ENCODE data around the gene PTPRJ.

PTPRJ gene

GRCh38 chr11:48024635-48025071, 44.3 kb downstream of the PTPRJ start:
- DNase-seq = no peak
- TF ChIP-seq POLR2A (IDR thresholded peaks at IDR 0.05; ENCODE audit: low read length) = no peak
- TF ChIP-seq GATA1 (IDR thresholded peaks at IDR 0.05; ENCODE audit: low read depth, low read length) = no peak

- no peak for DNase-seq
- TF ChIP-seq POLR2A (IDR thresholded peaks at IDR 0.05; ENCODE audit: low read length) (no peak), GATA1 (IDR thresholded peaks at IDR 0.05; ENCODE audit: low read depth, low read length) (no peak)
These were observed 45.1 kb downstream of the PTPRJ start for GRCh38 chr11:48025293-48025983.

GRCh38 chr11:48025984-48026340, 45.6 kb downstream of the PTPRJ start:
- DNase-seq = no peak
- no peak for TF ChIP-seq GATA1 (IDR thresholded peaks at IDR 0.05; ENCODE audit: low read depth, low read length)
- TF ChIP-seq POLR2A (IDR thresholded peaks at IDR 0.05; ENCODE audit: low read length) = no peak

- TF ChIP-seq GATA1 (IDR thresholded peaks at IDR 0.05; ENCODE audit: low read depth, low read length) = no peak
- no peak for TF ChIP-seq POLR2A (IDR thresholded peaks at IDR 0.05; ENCODE audit: low read length)
- no peak for DNase-seq
These were observed 48.7 kb downstream of the PTPRJ start for GRCh38 chr11:48028914-48029680.

DNA sequence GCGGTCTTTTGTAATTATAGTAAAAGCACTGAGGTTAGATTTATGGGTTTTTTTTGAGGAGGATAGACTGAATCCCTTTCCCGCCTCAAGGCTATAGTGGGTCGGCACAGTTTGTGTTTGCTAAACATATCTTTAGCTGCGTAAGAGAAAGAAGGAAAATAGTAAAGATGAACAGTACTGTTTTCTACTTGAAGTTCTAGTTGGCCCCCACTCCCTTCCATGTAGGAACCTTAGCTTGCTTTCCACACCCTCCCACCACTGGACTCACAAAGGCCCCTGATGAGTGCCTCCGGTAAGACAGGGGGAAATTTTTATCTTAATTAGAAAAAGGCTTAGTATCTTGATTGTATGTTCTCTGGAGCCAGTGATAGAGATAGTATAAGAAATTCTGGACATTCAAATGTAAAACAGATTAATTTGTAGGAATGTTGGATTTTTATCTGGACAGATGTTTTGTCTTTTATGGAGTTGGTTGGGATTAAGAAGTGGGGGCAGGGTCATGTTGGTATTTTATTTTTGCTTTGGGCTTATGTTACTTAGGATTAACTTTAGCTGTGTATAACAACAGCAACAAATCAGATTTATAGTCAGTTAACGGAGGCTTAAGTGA, 49.4 kb downstream of the PTPRJ start:
- no peak for DNase-seq
- TF ChIP-seq GATA1 (IDR thresholded peaks at IDR 0.05; ENCODE audit: low read depth, low read length) = no peak
- TF ChIP-seq POLR2A (IDR thresholded peaks at IDR 0.05; ENCODE audit: low read length) = no peak

DNA sequence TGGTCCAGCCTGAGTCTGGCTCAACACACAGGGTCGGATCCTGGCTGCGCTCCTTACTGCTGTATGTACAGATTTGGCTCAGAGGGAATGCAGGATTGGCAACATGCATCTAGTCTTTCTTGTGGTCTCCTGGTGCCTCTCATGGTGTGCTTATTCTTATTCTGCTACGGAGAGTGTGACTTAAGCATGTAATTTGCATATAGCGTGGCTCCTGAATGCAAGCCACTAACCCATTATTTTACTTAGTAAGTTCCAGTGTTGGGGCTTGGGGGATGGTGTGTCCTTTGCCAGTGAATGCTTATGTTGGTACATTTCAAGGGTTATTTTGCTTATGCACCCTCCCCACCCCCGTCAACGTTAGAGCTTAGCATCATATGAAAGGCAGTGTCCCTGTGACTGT, 51.2 kb downstream of the PTPRJ start:
- no peak for DNase-seq
- TF ChIP-seq GATA1 (IDR thresholded peaks at IDR 0.05; ENCODE audit: low read depth, low read length) = no peak
- TF ChIP-seq POLR2A (IDR thresholded peaks at IDR 0.05; ENCODE audit: low read length) = no peak

GRCh38 chr11:48032721-48033120, 52.4 kb downstream of the PTPRJ start:
- TF ChIP-seq GATA1 (IDR thresholded peaks at IDR 0.05; ENCODE audit: low read depth, low read length) (no peak), POLR2A (IDR thresholded peaks at IDR 0.05; ENCODE audit: low read length) (no peak)
- no peak for DNase-seq

- no peak for DNase-seq
- TF ChIP-seq GATA1 (IDR thresholded peaks at IDR 0.05; ENCODE audit: low read depth, low read length) = no peak
These were observed 53.6 kb downstream of the PTPRJ start for GRCh38 chr11:48033918-48034341.

DNA sequence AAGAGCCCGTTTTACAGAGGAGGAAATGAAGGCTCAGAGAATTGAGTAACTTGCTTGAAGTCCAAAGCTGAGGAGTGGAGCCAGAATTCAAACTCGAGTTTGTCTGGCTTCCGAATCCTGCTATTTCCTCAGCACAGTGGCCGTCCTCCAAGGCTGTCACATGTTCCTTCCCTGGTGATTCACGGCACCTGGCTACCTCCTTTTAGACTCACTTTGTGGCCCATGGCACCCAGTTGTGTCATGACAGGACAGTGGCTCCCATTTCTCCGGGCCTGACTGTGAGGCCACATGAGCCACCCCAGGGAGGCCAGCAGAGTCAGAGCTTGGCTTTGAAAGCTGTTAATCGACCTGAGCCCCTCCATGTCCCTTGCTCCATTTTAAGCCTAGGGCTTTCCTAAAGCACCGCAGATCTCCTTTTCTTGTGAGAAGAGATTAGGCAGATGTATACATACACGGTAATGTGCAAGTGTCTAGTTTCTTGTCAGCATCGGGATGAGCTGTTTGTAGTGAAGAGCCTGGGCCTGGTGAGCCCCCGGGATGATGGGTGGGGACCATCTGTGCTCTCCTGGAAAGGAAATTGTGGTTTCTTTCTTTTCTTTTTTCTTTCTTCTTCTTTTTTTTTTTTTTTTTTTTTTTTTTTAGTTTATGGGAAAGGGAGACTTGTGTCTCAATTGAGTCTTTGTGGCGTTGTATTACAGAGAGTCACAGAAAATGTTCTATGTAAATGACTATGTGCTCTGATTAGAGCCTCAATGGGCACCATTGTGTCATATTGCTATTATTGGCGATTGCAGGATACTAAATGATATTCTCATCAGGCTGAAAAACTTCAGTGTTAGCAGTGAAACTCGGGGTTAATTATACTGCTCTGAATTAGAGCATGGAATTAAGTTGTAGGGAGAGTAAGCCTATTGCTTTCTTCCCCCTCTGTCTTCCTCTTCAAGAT, 54.8 kb downstream of the PTPRJ start:
- DNase-seq = no peak
- TF ChIP-seq POLR2A (IDR thresholded peaks at IDR 0.05; ENCODE audit: low read length) (no peak), GATA1 (IDR thresholded peaks at IDR 0.05; ENCODE audit: low read depth, low read length) (no peak)

GRCh38 chr11:48036011-48036410, 55.7 kb downstream of the PTPRJ start:
- DNase-seq = no peak
- TF ChIP-seq GATA1 (IDR thresholded peaks at IDR 0.05; ENCODE audit: low read depth, low read length) (no peak), POLR2A (IDR thresholded peaks at IDR 0.05; ENCODE audit: low read length) (no peak)

DNA sequence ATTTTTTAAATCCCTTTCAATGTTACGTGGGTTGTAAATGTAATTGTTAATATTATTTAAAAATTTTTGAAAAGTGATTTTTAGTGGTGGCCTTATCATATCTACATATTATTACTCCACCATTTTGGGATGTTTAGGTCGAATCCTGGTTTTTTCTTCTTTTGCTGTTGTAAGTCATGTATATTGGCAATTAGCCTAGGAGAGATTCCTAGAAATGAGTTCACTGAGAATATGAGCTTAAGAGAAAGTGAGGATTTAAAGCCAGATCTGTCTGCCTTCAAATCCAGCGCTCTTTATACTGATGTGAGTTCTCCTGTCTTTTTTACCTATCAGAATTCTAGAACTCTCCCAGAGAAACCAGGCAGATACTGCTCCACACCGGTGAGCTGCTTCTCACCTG, 56.1 kb downstream of the PTPRJ start:
- no peak for DNase-seq
- TF ChIP-seq POLR2A (IDR thresholded peaks at IDR 0.05; ENCODE audit: low read length) (no peak), GATA1 (IDR thresholded peaks at IDR 0.05; ENCODE audit: low read depth, low read length) (no peak)

- TF ChIP-seq POLR2A (IDR thresholded peaks at IDR 0.05; ENCODE audit: low read length) (no peak), GATA1 (IDR thresholded peaks at IDR 0.05; ENCODE audit: low read depth, low read length) (no peak)
- DNase-seq = no peak
These were observed 57.5 kb downstream of the PTPRJ start for GRCh38 chr11:48037709-48038468.

All from erythroblast (primary cell).